C1 segment of cervical spinal cord (tissue), 14 donors: ENCODE measurements around the gene INTS15.

Experiments
- DNase-seq, 14 donors: peaks; one replicate each; lab custom pipeline; 2025; lab: John Stamatoyannopoulos, UW

The INTS15 gene

DNA sequence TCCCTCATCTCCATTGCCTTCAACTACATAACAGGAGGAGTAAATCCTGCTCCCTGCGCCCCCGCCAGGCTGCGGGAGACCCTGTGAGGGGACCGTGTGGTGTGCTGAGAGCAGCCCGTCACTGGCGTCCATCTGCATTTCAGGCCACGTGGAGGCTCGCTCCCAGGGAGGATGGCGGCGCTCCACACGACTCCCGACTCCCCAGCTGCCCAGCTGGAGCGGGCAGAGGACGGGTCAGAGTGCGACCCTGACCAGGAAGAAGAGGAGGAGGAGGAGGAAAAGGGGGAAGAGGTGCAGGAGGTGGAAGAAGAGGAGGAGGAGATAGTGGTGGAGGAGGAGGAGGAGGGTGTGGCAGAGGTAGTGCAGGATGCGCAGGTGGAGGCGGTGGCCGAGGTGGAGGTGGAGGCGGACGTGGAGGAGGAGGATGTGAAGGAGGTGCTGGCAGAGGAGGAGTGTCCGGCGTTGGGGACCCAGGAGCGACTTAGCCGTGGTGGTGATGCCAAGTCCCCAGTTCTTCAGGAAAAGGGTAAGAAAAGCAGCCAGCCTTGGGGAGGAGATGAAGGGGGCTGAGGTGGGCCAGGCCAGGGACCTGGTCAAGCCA lies 52.5 kb downstream of the INTS15 start:
- no peak for DNase-seq

DNA sequence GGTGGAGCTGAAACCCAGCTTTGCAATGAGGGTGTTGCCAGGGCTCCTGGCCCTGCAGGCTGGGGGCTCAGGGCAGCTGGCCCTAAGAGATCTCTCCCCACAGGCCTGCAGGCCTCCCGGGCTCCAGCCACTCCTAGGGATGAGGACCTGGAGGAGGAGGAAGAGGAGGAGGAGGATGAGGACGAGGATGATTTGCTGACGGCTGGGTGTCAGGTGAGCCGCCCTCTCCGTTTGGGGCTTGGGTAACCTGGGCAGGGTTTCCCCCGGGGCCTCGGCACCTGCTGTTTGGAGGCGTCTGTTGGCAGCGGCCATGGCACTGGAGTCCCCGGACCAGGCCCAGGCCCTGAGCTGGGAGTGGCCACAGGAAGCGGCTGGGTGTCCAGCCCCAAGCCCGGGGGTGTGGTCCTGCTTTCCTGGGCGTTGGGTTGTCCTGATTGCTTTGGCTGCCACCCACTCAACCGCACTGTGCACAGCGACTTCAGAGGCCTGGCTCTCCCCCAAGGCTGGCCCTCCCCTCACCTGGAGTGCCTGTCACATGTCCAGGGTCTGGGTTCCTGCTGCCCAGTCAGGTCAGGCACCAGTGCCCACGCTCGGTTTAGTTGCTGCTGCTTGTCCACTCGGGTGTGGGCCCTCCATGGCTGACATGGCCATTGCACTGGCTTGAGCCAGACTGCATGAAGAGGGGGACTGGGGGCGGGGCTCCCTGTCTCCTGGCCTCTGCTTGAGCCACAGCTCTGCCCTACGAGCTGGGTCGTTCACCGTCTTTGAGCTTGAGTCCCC lies 53.2 kb downstream of the INTS15 start:
- no peak for DNase-seq

DNA sequence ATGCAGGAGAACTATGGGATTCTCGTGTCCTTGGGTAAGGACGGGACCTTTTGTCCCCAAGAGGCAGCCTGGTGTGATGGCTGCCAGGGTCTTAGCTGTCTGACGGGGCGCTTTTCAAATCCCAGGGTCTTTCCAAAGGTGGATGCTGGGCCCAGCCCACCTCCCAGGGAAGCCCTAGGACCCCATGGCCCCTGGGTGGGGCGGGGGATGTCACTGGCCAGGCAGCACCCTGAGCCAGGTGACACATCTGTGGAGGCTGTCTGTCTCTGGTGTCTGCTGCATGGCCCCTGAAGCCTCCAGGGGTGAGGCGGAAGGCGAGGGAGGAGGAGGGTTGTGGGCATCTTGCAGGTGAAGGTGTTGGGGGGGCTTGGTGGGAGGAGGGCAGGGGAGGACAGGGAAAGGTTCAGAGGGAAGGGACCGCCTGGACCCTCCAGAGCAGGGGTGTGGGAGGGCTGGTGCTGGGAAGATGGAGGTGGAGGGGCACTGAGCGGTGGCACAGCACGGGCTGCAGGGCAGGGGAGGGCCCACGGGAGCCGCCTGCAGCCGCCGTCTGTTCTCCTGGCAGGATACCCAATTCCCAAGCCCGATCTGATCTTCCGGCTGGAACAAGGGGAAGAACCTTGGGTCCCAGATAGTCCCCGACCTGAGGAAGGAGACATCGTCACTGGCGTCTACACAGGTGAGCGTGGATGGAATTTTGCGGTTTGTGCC lies 54.2 kb downstream of the INTS15 start:
- DNase-seq, result no peak

DNA sequence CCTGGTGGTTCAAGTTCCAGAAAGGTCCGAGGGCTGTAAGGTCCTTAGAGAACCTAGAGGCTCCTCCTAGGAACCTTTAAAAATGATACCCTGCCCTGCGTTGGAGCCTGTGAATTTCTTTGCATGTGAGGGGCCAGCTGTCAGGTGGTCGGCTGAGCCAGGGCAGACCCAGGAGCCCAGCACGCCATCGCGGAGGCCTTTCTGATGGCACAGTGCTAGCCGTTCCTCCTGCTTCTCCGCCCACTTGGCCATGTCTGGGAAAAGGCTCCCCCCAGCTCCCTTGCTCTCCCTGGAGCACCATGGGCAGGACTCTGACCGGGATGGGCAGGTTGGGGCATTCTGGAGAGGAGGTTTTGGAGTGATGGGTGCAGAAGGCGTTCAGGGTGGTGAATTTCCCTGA lies 54.9 kb downstream of the INTS15 start:
- DNase-seq, result no peak

DNA sequence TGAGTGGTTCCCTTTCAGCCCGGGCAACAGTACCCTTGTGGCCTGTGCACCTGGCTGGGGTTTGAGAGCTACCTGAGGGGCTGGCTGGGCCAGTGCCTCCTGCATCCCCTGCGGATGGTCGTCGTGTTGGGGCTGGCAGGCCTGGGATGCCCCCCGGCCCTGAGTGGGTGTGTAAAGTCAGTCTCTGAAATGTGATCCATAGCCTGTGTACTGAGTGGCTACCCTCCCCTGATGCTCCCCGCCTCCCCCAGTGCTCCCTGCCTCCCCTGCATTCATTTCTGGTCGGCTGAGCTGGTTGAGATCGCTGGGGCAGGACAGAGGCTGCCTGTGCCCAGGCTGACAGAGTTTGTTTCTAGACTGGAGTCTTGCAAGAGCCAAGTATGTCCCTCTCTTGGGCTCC lies 56.6 kb downstream of the INTS15 start:
- DNase-seq, result no peak

DNA sequence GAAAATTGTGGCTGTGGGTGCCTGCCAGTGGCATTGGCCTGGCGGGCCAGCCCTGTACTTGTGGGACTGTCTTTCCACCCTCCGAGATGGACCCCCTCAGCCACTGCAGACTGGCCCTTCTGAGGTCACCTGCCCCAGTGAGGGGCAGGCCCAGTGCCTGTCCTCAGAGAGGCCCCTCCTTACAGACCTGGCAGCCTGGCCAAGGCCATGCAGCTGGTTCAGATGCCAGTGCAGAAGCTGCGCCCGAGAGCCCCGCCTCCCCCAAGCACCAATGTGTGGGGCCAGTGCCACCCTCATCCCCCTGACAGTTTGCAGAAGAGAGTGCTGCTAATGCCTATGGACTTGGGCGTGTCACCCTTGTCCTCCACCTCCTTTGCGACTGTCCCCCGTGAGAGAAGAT lies 57.3 kb downstream of the INTS15 start:
- no peak for DNase-seq

DNA sequence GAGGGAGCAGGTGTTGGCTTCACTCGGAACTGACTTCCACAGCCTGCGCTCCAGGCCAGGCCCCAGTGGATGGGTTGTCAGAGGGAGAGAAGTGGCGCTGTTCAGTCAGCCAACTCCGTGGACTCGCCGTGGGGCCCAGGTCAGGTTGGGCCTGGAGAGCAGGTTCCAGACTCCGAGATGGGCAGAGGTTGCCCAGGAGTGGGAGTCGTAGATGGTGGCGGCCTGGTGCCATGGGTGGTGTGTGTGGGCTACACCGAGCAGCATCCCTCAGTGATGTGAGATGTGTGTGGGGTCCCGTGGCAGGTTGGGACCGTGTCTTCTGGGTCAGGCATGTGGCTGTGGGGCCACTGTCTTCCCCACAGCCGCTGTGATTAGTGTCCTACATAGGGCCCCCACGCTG lies 57.7 kb downstream of the INTS15 start:
- no peak for DNase-seq

DNA sequence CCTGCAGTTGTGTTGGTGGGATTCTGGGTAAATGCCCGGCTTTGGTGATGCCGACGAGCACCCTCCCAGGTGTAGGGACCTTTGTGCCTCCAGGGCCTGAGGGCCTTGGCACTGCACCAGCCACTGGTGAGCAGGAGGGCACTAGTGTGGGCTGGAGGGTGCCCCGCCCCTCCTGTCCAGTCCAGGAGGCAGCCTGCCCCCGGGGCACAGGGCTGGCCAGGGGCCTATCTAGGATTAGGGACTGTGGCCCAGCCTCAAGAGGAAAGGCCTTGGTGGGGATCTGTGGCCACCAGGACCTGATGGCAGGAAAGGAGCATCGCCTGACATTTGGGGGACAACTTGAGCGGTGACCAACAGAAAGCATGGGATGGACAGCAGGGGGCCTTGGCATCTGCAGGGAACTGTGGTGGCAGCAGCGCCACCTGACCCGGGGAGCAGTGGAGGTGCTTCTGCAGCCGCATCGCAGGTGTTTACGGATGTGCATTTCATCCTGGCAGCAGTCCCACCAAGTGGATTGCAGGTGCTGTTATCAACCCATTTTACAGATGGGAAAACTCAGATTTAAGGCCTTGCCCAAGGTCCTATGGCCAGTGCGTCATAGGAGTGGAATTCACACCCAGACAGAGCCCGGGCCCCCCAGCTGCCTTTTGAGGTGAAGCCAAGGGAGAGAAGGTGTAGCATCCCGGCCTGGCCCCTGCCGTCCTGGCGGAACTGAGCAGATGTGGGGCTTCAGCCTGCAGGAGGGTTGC lies 58.4 kb downstream of the INTS15 start:
- DNase-seq, result no peak

DNA sequence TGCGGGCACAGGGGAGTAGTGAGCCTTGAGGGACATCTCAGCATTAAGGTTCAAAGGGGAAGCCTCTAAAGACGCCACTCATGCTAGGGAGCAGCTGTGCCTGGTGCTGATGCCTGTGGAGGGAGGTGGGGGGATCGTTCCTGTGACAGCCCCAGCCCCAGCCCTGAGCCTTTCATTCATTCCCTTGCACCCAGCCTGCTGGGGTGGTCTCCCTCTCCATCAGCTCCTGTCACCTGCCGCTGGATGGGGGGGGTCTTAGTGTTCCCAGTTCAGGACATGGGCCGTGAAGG lies 58.9 kb downstream of the INTS15 start:
- no peak for DNase-seq

DNA sequence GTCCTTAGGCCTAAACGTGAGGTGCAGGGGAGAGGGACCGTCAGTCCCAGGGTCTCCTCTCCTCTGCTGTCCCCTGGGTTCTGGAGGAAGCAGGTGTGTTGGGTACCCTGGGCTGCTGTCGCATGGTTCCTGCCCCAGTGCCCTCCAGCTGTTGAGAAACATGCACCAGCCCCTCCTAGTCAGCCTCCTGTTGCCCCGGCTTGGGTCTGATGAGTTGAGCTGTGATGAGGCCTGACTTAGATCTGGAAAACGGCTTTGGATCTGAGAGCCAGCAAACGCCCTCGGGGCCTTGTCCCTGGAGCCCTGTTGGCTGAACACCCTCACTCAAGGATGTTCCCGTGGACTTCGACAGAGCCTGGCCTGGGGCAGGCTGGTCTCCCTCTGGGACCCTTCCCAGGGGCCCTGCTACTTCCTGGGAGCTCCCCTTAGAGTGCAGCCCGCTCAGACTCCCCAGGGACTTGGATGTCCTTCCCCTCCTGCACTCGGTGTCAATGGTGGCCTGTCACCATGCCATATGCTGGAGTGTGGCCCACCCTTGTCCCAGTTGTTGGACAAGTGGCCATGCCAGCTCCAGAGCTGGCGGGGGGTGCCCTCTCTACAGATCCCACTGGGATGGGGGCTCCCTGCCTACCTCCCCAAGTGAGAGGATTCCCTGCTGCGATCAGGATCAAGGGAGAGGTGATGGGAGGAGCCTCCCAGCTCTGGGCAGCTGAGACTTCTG lies 59.6 kb downstream of the INTS15 start:
- no peak for DNase-seq

DNA sequence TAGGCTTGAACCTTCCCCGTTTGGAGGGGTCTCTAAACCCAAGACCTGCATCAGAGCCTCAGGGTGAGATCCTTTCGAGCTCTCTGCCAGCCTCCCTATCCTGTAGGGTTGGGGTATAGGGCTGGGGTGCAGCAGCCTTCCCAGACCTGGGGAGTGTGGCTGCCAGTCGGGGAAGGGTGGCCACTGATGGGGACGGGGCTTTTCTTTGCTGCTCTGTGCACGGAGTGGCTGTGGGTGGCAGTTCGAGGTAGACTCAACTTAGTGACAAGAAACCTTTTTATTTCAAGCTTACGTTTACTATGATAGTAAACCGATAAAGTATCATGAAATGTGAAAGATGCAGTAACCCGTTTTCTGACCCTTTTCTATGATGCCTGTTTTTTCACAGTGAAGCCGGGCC lies 60.3 kb downstream of the INTS15 start:
- no peak for DNase-seq

DNA sequence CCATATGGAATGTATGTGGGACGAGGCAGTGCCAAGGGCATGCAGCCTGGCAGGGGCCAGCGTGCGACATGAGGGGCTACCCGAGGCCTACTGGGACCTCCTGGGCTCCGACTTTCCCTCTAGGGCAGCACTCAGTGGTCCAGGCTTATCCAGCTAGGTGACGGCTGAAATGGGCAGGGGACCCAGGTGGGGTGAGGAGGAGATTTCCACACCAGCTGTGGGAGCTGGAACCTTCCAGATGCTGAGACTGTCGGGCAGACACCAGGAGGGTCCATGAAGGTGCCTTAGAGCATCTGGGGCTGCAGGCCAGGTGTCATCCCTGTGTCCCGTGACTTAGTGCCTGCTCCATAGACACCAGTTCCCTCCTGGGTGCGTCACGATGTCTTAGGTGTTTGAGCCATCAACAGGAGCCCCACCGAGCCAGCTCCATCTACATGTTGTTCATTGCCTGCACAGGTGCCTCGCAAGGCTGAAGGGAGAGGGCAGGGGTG lies 60.7 kb downstream of the INTS15 start:
- DNase-seq, result no peak

DNA sequence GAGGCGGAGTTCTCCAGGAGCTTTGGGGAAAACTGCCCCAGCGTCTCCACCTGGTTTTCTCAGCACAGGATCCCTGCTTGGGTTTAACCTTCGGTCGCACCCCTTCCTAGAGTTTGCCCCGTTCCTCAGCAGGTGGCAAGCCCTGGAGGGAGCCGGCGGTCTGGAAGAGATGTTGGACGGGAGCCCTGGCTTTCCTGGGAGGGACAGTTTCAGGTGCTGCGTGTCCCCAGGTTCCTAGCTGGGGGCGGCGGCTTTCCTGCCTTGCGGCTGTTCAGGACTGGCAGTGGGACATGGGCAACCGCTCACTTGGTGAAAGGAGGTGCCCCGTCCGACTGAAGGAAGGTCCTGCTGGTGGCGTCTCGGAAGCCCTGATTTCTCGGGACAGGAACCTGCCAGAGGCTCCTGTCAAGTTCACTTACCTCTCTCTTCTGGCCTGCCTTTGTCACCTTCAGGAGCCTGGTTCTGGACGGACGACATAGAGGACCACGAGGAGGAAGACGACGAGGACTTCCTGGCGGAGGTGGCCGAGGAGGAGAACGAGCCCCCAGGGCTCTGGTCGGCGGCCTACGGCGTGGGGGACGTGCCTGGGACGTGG lies 62.1 kb downstream of the INTS15 start:
- no peak for DNase-seq

DNA sequence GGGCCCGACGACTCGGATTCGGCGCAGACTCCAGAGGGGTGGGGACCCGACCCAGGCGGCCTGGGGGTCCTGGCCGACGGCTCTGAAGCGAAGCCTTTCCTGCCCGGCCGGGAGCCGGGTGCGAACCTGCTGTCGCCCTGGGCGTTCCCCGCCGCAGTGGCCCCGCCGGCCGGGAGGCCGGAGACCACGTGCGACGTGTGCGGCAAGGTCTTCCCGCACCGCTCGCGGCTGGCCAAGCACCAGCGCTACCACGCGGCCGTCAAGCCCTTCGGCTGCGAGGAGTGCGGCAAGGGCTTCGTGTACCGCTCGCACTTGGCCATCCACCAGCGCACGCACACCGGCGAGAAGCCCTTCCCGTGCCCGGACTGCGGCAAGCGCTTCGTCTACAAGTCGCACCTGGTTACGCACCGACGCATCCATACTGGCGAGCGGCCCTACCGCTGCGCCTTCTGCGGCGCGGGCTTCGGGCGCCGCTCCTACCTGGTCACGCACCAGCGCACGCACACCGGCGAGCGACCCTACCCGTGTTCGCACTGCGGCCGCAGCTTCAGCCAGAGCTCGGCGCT lies 62.7 kb downstream of the INTS15 start:
- DNase-seq, result no peak

DNA sequence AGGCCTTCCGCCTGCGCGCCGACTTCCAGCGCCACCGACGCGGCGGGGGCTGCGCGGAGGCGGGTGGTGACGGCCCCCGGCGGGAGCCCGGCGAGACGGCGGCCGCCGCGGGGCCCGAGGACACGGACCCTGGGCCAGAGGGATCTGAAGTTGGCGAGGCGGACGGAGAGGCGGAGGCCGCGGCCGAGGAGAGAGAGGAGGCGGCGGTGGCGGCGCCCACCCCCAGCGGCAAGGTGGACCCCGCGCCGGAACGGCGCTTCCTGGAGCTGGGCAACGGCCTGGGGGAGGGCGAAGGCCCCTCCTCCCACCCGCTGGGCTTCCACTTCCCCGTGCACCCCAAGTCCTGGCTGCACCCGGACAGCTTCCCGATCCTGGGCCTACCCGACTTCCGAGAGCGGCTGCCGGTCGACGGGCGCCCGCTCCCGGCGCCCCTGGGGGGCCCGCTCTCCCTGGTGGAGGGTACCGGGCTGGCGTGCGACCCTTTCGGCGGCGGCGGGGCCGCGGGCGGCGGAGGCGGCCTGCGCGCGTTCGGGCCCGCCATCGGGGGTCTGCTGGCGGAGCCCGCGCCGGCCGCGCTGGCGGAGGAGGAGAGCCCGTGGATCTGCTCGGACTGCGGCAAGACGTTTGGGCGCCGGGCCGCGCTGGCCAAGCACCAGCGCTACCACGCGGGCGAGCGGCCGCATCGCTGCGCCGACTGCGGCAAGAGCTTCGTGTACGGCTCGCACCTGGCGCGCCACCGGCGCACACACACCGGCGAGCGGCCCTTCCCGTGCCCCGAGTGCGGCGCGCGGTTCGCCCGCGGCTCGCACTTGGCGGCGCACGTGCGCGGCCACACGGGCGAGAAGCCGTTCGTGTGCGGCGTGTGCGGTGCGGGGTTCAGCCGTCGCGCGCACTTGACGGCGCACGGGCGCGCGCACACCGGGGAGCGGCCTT lies 63.5 kb downstream of the INTS15 start:
- no peak for DNase-seq

DNA sequence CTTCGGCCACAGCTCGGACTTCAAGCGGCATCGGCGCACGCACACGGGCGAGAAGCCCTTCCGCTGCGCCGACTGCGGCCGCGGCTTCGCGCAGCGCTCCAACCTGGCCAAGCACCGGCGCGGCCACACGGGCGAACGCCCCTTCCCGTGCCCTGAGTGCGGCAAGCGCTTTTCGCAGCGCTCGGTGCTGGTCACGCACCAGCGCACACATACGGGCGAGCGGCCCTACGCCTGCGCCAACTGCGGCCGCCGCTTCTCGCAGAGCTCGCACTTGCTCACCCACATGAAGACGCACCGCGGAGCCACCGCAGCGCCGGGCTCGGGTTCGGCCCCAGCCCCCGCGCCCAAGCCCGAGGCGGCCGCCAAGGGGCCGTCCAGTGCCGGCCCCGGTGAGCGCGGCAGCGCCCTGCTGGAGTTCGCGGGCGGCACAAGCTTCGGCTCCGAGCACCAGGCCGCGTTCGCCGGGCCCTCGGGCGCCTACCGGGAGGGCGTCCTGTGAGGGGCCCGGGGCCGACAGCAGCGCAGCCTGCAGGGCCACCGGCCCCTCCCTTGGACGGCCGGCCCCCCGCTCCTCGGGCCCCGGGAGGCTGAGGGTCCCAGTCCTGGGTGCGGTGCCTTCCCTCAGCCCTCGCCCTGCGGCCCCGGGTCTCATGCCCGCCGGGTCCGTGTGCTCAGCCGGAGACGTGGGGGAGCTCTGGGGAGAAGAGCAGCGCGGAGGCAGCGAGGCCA lies 64.5 kb downstream of the INTS15 start:
- DNase-seq, result no peak

DNA sequence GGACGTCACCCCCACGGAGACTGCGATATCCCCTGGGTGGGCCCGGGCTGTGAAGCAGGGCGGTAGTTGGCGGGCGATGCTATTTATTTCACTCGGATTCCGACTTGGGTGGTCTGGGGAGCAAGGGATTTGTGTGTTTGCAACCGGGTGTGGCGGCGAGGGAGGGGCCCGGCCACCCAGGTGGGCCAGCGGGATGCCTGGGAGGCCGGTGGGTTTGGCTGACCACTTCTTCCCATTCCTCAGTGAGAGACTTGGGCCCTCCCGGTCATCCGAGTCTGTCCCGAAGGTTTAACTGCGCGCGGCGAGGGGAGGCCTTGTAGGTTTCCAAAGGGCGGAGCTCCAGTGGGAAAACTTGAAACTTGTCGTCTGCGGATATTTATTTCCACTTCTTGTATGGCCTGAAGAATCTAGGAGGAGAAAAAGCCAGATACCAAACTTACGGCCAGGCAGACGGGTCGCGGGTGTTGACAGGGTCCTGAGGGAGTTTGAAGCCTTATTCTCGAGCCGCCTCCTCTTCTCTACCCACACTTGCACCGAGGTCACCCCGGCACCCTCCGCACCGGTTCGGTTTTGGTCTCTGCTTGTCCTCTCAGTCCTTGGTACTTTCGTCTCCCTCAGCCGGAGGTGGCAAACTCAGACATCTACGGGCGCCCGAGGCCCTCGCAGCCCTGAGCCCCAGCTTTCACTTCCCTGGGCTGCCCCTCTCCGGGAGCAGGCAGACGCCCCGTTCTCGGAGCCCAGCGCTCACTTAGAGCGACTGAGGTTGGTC lies 65.2 kb downstream of the INTS15 start:
- no peak for DNase-seq
